HG03196 (cell line): ENCODE measurements around the gene FEZF2.

ENCODE experiments used
- ATAC-seq: cut with Tn5 transposase; IDR thresholded peaks from one replicate; pipeline ENCODE4 v1.9.1; 2021; ENCODE audit not compliant: unreplicated experiment

FEZF2 gene

DNA sequence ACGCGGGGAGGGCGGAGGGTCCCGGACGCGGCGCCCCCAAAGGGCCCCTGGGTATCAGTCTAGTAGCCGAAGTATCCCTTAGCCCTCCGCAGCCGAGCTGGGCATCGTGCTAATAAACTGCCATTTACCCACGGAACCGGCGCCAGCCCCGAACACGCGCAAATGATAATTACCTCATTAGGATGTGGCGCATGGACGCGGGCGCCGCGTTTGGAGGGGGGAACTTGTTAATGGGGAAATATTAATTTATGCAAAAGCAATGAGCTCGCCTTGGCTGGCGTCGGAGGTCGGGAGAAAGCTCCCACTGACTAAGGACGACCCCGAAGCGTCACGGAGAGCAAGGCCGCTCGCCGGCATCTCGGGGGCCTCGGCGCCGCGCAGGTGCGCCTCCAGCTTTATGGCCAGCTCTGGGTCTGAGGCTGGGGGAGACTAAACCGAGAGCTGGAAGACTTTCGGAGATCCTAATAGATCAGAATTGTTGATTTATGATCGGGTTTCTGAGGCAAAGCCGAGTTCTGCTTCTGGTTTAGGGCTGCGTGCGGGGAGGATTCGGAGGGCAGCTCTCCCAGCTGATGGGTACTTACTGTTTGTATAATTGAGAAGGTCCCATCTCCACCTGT lies 474 bp upstream of the FEZF2 start:
- ATAC-seq, result no peak

DNA sequence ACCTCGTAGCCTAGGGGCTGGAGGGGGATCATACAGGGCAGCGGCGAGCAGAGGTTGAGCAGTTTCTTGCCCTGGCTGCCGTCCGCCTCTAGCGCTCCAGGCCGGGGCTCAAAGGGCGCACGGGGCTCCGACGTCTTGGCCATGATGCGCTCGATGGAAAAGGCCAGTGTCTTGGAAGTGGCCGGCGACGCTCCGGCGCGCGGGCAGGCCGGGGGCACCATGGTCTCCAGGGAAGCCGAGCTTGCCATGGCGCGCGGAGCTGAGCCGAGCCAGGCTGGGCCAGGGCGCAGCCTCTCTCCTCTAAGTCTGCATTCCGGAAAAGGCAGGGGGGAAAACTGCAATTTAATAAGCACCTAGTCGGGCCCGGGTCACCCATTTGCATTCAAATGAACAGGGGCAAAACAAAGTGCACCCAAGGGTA lies 719 bp downstream of the FEZF2 start:
- no peak for ATAC-seq

- ATAC-seq, result no peak
Observed at GRCh38 chr3:62371720-62372591, 1.4 kb downstream of the FEZF2 start.

- ATAC-seq, result no peak
Observed at GRCh38 chr3:62370858-62371719, 2.3 kb downstream of the FEZF2 start.

- ATAC-seq, result no peak
Observed at GRCh38 chr3:62370112-62370857, 3.1 kb downstream of the FEZF2 start.

- no peak for ATAC-seq
Observed at GRCh38 chr3:62369476-62369743, 3.9 kb downstream of the FEZF2 start.

- no peak for ATAC-seq
Observed at GRCh38 chr3:62368705-62369475, 4.5 kb downstream of the FEZF2 start.

DNA sequence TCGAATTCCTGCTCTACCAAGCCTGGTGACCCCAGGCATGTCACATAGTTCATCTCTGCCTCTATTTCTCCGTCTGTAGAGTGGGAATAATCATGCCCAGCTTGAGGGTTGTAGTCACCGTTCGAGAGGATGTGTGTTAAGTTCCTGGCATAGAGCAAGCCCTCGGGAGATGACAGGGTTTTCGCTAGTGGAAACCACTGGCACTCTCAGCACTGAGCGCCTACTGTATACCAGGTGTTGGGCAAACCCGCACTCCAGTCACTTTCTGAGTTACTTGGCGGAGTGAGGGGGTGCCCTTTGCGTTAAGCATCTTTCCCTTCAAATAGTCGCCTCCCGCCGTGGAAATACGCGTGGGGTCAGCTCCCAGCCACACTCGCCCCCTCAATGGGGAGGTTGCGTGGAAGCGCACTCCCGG lies 5.1 kb downstream of the FEZF2 start:
- ATAC-seq, result no peak

GRCh38 chr3:62367763-62368195 lies 5.6 kb downstream of the FEZF2 start:
- ATAC-seq, result no peak

DNA sequence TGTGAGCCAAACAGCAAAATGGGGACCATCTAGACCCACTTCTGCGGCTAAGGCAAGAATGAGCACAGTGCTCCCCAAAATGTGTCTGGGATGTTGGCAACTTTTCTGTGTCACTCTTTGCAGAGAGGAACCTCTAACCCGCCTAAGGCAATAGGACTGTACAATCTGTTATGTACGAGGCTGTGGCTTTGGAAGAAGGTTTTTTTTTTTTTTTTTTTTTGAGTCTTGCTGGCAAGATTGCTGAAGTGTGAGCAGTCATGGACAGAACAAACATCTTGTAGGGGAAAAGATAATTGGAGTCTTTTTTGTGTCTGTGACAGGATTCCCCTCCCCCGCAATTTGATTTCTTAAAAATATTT lies 7.2 kb downstream of the FEZF2 start:
- ATAC-seq, result no peak

GRCh38 chr3:62365391-62366125 lies 7.8 kb downstream of the FEZF2 start:
- no peak for ATAC-seq

DNA sequence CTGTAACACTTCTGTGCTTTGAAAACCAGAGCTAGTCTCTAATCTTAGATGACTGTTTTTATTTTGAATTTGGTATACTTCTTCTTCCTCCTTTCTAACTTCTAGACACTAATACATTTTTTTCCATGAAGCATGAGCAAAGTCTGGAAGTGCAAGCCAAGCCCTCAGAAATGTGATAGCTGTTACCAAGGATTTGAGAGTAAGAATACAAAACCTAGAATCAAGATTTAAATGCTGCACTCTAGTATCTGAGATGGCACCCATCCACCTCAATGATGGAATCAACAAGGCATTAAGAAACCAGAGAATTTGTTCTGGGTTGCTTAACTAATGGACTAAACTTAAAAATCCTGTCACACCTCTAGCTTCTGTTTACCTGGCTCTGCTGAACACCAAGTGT lies 9.2 kb downstream of the FEZF2 start:
- ATAC-seq, result no peak

DNA sequence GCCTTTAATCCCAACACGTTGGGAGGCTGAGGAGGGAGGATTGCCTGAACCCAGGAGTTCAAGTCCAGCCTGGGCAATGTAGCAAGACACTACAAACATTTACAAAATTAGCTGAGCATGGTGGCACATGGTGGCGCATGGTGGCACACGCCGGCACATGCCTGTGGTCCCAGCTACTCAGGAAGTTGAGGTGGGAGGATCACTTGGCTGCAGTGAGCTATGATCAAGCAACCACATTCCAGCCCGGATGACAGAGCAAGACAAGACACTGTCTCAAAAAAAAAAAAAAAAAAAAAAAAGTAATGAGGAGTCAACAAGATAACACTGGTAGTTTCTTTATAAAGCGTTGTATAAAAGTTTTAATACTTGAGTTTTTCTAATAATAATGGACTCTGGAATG lies 10.1 kb downstream of the FEZF2 start:
- ATAC-seq, result no peak

- peak; percentile 6 for ATAC-seq
Observed at GRCh38 chr3:62361824-62362223, 11.5 kb downstream of the FEZF2 start.

DNA sequence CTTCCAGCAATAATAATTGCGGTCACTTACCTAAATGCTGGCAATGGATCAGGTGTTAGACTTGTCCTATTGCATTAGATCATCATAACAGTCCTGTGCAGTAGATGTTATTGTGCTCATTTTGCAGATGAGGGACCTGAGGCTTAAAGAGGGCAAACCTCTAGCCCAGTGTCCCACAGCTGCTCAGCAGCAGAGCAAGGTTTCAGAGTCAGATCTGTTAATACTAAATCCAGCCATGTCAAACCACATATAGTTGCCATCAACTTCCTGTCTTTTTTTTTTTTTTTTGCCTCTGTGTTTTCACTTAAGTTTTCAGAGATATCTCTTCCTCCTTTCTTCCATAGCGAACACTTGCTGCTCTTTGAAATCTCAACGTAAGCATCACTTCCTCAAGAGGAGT lies 12.1 kb downstream of the FEZF2 start:
- peak; percentile 98 for ATAC-seq

- no peak for ATAC-seq
Observed at GRCh38 chr3:62359531-62359930, 13.8 kb downstream of the FEZF2 start.

GRCh38 chr3:62356356-62356755 lies 17.0 kb downstream of the FEZF2 start:
- no peak for ATAC-seq

DNA sequence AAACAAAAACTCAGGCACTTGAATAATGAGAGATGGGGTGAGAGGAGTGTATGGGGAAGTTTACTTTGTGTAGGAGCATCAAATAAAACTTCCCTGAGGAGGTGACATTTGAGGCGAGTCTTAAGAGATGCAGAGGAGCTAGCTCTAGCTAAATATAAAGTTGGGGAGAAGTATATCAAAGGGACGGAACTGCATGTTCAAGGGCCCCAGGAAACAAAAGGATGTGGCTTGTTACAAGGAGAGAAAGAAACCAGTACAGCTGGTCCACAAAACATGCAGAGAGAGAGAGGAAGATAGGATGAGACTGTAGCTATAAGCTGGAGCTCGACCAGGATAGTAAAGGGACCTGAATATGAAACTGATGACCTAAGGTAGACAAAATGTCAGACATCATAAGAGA lies 17.6 kb downstream of the FEZF2 start:
- no peak for ATAC-seq

DNA sequence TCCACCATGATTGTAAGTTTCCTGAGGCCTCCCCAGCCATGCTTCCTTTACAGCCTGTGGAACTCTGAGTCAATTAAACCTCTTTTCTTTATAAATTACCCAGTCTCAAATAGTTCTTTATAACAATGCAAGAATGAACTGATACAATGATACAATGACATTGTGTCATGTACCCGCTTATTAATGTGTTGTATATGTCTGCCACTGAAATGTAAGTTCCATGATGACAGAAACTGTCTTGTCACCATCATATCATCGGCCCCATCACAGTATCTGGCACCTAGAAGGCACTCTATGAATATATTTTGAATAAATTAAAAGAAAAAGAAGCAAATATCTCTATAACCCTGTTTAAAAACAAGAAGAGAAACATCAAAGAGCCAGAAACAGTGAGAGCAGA lies 29.6 kb downstream of the FEZF2 start:
- no peak for ATAC-seq

DNA sequence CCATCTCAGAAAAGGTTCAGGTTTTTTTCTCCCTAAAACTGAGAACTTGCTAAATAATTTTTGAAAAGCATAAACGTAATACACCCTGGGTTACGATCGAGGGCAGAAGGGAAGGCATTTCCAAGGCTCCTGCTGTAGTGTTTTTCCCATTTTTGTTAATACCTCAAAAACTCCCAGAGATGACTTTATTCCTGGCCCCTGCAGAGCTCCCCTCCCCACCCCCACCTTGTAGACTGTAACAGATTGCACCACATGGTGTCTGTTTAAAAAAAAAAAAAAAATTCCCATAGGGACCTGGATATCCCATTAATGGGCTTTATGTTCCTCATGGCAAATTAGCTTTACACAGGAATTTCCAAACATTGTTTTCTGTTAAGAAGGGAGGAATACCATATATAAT lies 38.2 kb downstream of the FEZF2 start:
- no peak for ATAC-seq
